Lower lobe of right lung (tissue), 2 donors: Measurements from ENCODE around the gene GPA33. TPM values are rescaled to one million over a fixed set of nuclear protein-coding genes. Genes with fewer than 3 reads are reported as not detected.
A peak's percentile ranks its signal among the peaks of the same experiment; 100 is the strongest.

Source experiments
- ATAC-seq, 2 donors: fragments of 200-7000 bp; cut with Tn5 transposase; one replicate each; pipeline ENCODE4 v1.9.1; 2020 to 2022; ENCODE audit warnings: mild to moderate bottlenecking in 2 of 2, moderate library complexity in 2 of 2
- DNase-seq: peaks from one replicate; pipeline ENCODE4 v3.0.0-alpha.2; 2020
- H3K27ac ChIP-seq: fragments of 200-600 bp; one replicate; pipeline ENCODE4 v1.8.0; 2022
- H3K27me3 ChIP-seq: fragments of 200-600 bp; one replicate; pipeline ENCODE4 v1.8.0; 2022; ENCODE audit warnings: low read depth
- H3K36me3 ChIP-seq: fragments of 200-600 bp; one replicate; pipeline ENCODE4 v1.8.0; 2022; ENCODE audit warnings: mild to moderate bottlenecking
- H3K4me1 ChIP-seq: fragments of 200-600 bp; one replicate; pipeline ENCODE4 v1.8.0; 2022
- H3K4me3 ChIP-seq: fragments of 200-600 bp; one replicate; pipeline ENCODE4 v1.8.0; 2022; ENCODE audit warnings: mild to moderate bottlenecking
- H3K9me3 ChIP-seq: fragments of 200-600 bp; one replicate; pipeline ENCODE4 v1.8.0; 2022
- intact Hi-C: fragments of 100-400 bp; cut with DNase I; formaldehyde crosslinking; loops from one replicate; pipeline ENCODE4 v1.11.0; 2022
- total RNA-seq: library from RNA; stranded (reverse); fragmentation: NEBNext Ultra II Directional; extraction: Animal tissue kit (Norgen Biotek cat#: 25700); gene quantifications from one replicate; pipeline ENCODE4 v1.2.1, GENCODE V29; 2021
- TF ChIP-seq, protein P1 (sequence below): fragments of 200-600 bp; IDR thresholded peaks from one replicate; pipeline ENCODE4 v1.8.0; 2022; ENCODE audit warnings: antibody characterized with exemption, mild to moderate bottlenecking
- donor health status: DM: no; HTN: yes; CAD: no; lungs with severe emphysema.

GPA33 gene
- total RNA-seq, 1 donor from 2014 or later, result 3.6 TPM

DNA sequence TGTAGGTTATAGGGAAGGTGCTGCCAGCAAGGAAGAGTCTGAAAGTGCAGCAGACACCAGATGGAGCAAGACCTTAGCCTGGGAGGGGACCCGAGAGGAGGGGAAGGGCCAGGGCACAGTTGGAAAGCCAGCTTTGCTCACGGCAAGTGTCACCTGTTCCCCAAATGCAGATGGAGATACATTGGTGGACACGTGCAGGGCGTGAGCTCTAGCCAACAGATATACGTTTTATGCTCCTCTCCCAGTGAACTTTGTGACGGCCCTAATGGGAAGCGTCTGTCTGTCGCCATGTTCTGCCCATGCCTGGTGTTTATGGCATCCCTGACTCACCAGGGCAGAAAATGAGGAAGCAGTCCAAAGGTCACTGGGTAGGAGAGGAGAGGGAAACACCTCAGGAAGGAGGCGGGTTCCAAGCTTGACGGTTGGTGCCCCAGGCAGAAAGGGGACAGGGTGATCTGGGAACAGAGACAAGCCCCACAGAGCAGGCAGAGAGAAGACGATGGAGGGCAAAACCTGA lies 7.6 kb downstream of the GPA33 start:
- intact Hi-C loops, result no loop called here
- H3K9me3 ChIP-seq, result no peaks in the 10 kb centered on the region
- no peaks in the 10 kb centered on the region for H3K27me3 ChIP-seq
- no peak overlapping the region for H3K27ac ChIP-seq
- no peak overlapping the region for H3K4me3 ChIP-seq
- no peak for DNase-seq
- peaks cover 5% of the 10 kb centered on the region for H3K4me1 ChIP-seq
- H3K36me3 ChIP-seq, result no peaks in the 10 kb centered on the region
- TF ChIP-seq, protein P1, sequence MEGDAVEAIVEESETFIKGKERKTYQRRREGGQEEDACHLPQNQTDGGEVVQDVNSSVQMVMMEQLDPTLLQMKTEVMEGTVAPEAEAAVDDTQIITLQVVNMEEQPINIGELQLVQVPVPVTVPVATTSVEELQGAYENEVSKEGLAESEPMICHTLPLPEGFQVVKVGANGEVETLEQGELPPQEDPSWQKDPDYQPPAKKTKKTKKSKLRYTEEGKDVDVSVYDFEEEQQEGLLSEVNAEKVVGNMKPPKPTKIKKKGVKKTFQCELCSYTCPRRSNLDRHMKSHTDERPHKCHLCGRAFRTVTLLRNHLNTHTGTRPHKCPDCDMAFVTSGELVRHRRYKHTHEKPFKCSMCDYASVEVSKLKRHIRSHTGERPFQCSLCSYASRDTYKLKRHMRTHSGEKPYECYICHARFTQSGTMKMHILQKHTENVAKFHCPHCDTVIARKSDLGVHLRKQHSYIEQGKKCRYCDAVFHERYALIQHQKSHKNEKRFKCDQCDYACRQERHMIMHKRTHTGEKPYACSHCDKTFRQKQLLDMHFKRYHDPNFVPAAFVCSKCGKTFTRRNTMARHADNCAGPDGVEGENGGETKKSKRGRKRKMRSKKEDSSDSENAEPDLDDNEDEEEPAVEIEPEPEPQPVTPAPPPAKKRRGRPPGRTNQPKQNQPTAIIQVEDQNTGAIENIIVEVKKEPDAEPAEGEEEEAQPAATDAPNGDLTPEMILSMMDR, result no peak
- ATAC-seq, result peak; percentile 82 to 88

DNA sequence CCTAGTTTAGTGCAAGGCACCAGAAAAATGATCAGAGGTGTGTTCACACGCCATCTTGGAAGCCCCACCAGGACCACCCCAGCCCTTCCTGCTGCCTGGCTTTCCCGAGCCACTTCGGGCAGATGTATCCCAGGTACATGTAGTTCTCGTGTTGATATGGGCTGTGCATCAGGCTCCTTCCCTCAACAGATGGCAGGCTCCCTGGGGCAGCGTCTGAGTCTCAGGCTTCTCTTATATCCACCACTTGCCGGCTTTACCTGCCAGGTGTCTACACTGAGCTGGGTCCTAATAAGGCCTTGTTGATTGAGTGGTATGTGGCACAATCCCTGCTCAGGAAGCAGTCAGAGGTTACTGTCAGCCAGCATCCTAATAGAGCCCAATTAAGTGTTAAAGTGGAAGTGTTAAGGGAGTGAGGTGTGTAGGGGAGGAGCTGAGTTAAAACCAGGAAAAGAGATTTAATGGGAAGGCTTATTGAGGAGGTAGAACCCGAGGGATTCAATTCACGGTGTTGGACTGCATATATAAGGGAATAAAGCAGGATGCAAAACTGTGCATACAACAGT lies 8.5 kb downstream of the GPA33 start:
- DNase-seq (no peak), ATAC-seq (no peak)
- Histone ChIP-seq H3K36me3 (no peaks in the 10 kb centered on the region), H3K27me3 (no peaks in the 10 kb centered on the region), H3K4me3 (no peak overlapping the region), H3K9me3 (no peaks in the 10 kb centered on the region), H3K27ac (no peak overlapping the region), H3K4me1 (peaks cover 5% of the 10 kb centered on the region)
- intact Hi-C loops, result no loop called here
- TF ChIP-seq, protein P1, result no peak

DNA sequence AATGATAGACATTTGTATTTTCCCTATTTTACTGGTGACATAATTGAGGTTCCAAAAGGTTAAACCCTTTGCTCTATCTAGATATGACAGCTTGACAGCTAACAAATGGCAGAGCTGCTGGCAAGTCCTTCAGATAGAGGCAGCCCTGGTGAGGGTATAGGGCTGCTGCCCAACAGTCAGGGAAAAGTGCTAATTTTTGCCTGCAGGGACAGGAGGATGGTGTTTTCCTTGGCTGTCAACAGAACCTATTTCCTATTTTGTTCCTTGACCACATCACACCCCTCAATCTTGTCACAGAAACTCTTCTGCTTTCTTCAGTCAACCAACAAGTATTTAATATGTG lies 12.3 kb downstream of the GPA33 start:
- intact Hi-C loops, result no loop called here
- no peaks in the 10 kb centered on the region for H3K36me3 ChIP-seq

DNA sequence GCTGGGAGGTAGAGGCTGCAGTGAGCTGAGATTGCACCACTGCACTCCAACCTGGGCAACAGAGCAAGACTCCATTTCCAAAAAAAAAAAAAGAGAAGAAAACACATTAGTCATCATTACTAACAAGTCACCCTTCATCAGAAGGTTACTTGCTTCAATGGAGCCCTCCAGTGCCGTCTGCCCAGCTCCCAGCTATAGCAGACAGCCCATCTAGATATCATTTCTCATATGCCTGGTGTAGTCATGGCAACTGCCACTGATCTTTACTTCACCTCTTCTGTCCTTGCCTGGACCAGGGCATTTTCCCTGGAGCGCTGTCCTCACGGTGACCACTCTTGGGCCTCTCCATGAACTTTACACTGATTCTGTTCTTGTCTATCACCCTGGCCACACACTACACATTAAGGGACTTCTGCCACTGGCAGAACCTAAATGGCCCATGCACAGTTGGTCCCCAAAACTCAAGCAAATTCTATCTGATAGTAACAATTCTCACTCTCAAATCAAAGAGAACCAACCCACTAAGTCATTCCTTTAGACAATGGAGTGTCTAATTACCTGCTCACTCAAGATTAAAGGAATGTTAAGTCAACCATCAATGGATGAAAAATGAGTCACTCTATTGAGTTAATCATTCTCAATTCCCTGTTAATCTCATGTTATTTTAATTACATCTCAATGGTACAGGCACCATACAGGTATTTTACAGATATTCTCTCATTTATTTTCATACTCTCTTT lies 12.9 kb downstream of the GPA33 start:
- no peaks in the 10 kb centered on the region for H3K36me3 ChIP-seq
- DNase-seq (no peak), ATAC-seq (no peak)
- no peaks in the 10 kb centered on the region for H3K4me1 ChIP-seq
- H3K27me3 ChIP-seq, result no peaks in the 10 kb centered on the region
- H3K9me3 ChIP-seq, result no peaks in the 10 kb centered on the region
- no peak overlapping the region for H3K27ac ChIP-seq
- intact Hi-C loops, result no loop called here
- no peak overlapping the region for H3K4me3 ChIP-seq
- TF ChIP-seq, protein P1, result no peak

More for the DNA sequence above, 12.3 kb downstream of the GPA33 start:
- DNase-seq (no peak), ATAC-seq (no peak)
- TF ChIP-seq, protein P1, result no peak
- Histone ChIP-seq H3K4me3 (no peak overlapping the region), H3K27me3 (no peaks in the 10 kb centered on the region), H3K27ac (no peak overlapping the region), H3K9me3 (no peaks in the 10 kb centered on the region), H3K4me1 (no peaks in the 10 kb centered on the region)

DNA sequence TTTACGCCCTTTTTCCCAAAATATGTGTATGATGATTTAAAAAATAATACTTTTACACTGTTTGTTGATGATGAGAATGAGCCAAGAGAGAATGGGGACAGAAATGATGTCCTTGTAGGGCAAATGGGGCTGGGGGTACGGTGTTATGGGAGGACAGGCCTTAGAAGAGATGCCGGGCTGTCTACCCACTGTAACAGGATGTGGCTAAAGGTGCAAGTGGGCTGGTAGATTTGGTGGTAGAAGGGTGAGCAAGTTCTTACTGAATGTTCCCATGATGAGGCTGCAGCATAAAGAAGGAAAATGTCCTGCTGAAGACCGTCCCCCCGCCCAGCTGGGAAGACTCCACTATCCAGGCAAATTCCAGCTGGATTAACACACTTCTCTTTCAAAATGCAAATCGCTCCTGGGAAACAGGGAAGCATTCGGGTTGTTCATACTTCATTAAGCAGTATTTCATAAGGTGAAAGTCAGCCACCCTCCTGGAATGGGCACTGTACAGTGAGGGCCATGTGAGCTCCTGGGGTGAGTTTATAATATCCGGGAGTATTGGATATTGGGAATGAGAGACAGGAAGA lies 14.0 kb downstream of the GPA33 start:
- intact Hi-C loops, result no loop called here
- no peak for DNase-seq
- H3K27me3 ChIP-seq, result no peaks in the 10 kb centered on the region

More for the DNA sequence above, 14.0 kb downstream of the GPA33 start:
- TF ChIP-seq, protein P1, result no peak
- no peak for ATAC-seq
- H3K4me1 ChIP-seq, result no peaks in the 10 kb centered on the region
- no peaks in the 10 kb centered on the region for H3K36me3 ChIP-seq
- no peaks in the 10 kb centered on the region for H3K9me3 ChIP-seq
- no peak overlapping the region for H3K4me3 ChIP-seq
- H3K27ac ChIP-seq, result no peak overlapping the region
